Psoas muscle (tissue), 8 donors: ENCODE measurements around the gene LRP1B. TPM values are rescaled to one million over a fixed set of nuclear protein-coding genes. Genes with fewer than 3 reads are reported as not detected.

ENCODE experiments used
- ATAC-seq, 4 donors: fragments of 200-7000 bp; cut with Tn5 transposase; one replicate each; pipeline ENCODE4 v1.9.1; 2020; ENCODE audit warnings: moderate library complexity in 3 of 4, mild to moderate bottlenecking in 2 of 4
- DNase-seq, 2 donors: peaks; one replicate each; pipeline ENCODE4 v3.0.0-alpha.2; 2020
- H3K27ac ChIP-seq: fragments of 200-600 bp; one replicate; pipeline ENCODE4 v1.8.0; 2022
- H3K27me3 ChIP-seq, 3 donors: fragments of 200-600 bp in 1 of 3; one replicate each; pipeline versions ENCODE4 v1.6.1 to v1.8.0; 2013 to 2022; ENCODE audit warnings: low read length in 2 of 3, mild to moderate bottlenecking in 2 of 3, moderate library complexity in 1 of 3; ENCODE audit not compliant: insufficient read depth in 3 of 3
- H3K36me3 ChIP-seq, 2 donors: fragments of 200-600 bp in 1 of 2; one replicate each; pipeline versions ENCODE4 v1.6.1 to v1.8.0; 2013 to 2022; ENCODE audit warnings: low read depth in 1 of 2, mild to moderate bottlenecking in 1 of 2, moderate library complexity in 1 of 2; ENCODE audit not compliant: insufficient read depth in 1 of 2
- H3K4me1 ChIP-seq: fragments of 200-600 bp; one replicate; pipeline ENCODE4 v1.8.0; 2022
- H3K4me3 ChIP-seq: fragments of 200-600 bp; one replicate; pipeline ENCODE4 v1.8.0; 2022; ENCODE audit warnings: mild to moderate bottlenecking
- H3K9me3 ChIP-seq: fragments of 200-600 bp; one replicate; pipeline ENCODE4 v1.8.0; 2022
- WGBS, 3 donors: extraction: QIAGEN DNeasy Blood & Tissue Kit; methylation state at CpG; one replicate each; pipeline versions ENCODE4 v1.1.6 to v1.1.7; 2013; 5-methylcytosine and 5-hydroxymethylcytosine counted together
- intact Hi-C, 2 donors: fragments of 100-400 bp; cut with DNase I; formaldehyde crosslinking; loops; one replicate each; pipeline versions ENCODE4 v1.11.0 to v1.14.2; 2022
- polyA plus RNA-seq, 3 donors: library from polyadenylated mRNA; stranded (reverse); fragments of 200-250 nt; gene quantifications; one replicate each; pipeline ENCODE4 v1.2.3, GENCODE V29; 2013
- total RNA-seq, 4 donors: library from RNA; stranded (reverse); fragmentation: NEBNext Ultra II Directional in 2 of 4; extraction: Animal tissue kit (Norgen Biotek cat#: 25700) in 2 of 4; gene quantifications; one replicate each; pipeline versions ENCODE4 v1.2.1 to v1.2.4, GENCODE V29; 2021 to 2023
- TF ChIP-seq, protein P1 (sequence below): fragments of 200-600 bp; IDR thresholded peaks from one replicate; pipeline ENCODE4 v1.8.0; 2022; ENCODE audit warnings: antibody characterized with exemption
- donor health status: healthy with polysubstance abuse.
- donor health status: DM: no; HTN: no; CAD: no; lungs with moderate emphysema.
- donor health status: Bipolar disorder and iron deficiency.
- donor health status: healthy.
- donor health status: DM: yes; HTN: yes; CAD: no.
- donor health status: DM: no; HTN: no; CAD: no.
- donor health status: DM: no; HTN: no; CAD: no.
- donor health status: DM: yes; HTN: yes; CAD: no.

Gene LRP1B
- total and polyA plus RNA-seq, 7 donors, result 0.33 to 3.3 (median 0.95) TPM

DNA sequence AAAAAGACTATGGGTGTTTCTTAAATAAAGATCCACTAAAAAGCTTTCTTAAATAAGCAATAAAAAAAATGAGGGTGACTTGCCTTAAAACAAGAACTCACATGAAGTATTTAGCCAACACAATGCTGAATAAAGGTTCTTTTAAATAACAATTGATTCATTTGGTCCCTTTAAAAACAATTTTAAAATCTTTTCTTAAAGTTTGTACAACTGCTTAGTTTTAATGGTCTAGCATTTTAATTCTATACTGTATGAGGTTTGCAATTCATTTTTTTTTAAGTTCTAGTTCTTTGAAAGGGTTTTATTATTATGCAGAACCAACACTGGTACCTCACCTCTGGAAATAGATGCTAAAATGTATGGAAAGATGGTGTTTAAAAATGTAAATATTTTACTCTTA lies 1017.5 kb downstream of the LRP1B start:
- no peak overlapping the region for H3K4me3 ChIP-seq
- no peak for ATAC-seq
- H3K27ac ChIP-seq, result no peak overlapping the region
- H3K9me3 ChIP-seq, result no peaks in the 10 kb centered on the region
- DNase-seq, result no peak
- TF ChIP-seq, protein P1, sequence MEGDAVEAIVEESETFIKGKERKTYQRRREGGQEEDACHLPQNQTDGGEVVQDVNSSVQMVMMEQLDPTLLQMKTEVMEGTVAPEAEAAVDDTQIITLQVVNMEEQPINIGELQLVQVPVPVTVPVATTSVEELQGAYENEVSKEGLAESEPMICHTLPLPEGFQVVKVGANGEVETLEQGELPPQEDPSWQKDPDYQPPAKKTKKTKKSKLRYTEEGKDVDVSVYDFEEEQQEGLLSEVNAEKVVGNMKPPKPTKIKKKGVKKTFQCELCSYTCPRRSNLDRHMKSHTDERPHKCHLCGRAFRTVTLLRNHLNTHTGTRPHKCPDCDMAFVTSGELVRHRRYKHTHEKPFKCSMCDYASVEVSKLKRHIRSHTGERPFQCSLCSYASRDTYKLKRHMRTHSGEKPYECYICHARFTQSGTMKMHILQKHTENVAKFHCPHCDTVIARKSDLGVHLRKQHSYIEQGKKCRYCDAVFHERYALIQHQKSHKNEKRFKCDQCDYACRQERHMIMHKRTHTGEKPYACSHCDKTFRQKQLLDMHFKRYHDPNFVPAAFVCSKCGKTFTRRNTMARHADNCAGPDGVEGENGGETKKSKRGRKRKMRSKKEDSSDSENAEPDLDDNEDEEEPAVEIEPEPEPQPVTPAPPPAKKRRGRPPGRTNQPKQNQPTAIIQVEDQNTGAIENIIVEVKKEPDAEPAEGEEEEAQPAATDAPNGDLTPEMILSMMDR, result no peak
- no peaks in the 10 kb centered on the region for H3K36me3 ChIP-seq
- H3K4me1 ChIP-seq, result no peaks in the 10 kb centered on the region
- intact Hi-C loops, result no loop called here
- H3K27me3 ChIP-seq, result no peaks in the 10 kb centered on the region

DNA sequence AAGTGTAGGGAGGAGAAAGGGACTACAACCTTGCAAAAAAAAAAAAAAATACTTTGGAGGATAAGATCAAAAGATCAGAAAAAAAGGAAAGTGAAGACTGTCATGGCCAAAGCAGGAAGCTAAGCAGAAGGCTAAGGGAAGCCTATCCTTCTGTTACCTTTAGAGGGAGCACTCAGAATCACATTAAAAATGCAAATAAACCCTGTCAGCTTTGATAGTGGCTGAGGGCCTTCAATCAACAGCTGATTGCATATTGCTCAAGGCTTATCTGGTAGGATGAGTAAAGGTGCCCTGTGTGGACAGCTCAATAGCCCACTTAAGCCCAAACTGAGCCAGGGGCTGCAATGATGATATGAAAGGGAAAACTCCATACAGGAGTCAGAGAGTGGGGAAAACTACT lies 1021.2 kb downstream of the LRP1B start:
- no peak overlapping the region for H3K4me3 ChIP-seq
- DNase-seq (no peak), ATAC-seq (no peak)
- TF ChIP-seq, protein P1, result no peak
- intact Hi-C loops, result no loop called here
- no peaks in the 10 kb centered on the region for H3K27me3 ChIP-seq
- H3K27ac ChIP-seq, result no peak overlapping the region
- no peaks in the 10 kb centered on the region for H3K4me1 ChIP-seq
- no peaks in the 10 kb centered on the region for H3K36me3 ChIP-seq
- H3K9me3 ChIP-seq, result no peaks in the 10 kb centered on the region

DNA sequence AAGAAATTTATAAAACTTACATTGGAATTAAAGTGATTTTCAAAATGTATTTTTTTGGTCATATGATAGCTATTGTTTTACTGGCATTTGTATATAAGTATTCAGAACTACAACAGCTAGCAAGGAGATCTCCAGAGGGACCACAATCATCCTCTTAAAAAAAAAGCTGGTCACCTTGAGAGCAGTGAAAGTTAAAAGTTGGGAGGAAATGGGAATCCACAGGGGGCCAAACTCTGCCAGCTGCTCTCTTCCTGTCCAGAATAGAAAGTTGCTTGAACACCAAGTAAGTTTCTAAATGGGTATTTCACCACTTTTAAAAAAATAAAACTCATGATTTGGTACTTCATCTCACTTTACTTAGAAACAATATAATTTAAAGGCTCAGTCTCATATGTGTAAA lies 1025.1 kb downstream of the LRP1B start:
- Histone ChIP-seq H3K9me3 (no peaks in the 10 kb centered on the region), H3K27ac (no peak overlapping the region), H3K4me1 (no peaks in the 10 kb centered on the region), H3K27me3 (no peaks in the 10 kb centered on the region), H3K4me3 (no peak overlapping the region), H3K36me3 (no peaks in the 10 kb centered on the region)
- TF ChIP-seq, protein P1, result no peak
- ATAC-seq (no peak), DNase-seq (no peak)
- intact Hi-C loops, result no loop called here

DNA sequence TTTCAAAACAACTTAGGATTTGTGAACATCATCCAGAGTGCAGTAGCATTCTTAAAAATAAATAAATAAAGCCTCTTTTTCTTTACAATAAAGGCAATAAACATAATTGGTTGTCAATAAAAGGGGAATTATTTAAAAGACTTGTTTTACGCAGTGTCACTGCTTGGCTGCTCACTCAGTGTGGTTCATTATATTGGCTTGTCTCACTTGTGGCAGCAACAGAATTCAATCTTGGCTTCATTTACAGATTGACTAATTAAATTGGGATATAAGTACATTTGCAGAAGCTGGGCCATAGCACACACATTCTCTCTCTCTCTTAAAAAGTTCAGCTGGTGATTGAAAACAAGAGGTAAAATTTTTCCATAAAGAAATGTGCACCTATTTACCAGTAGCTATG lies 1027.6 kb downstream of the LRP1B start:
- Histone ChIP-seq H3K4me3 (no peak overlapping the region), H3K27me3 (no peaks in the 10 kb centered on the region), H3K9me3 (no peaks in the 10 kb centered on the region), H3K4me1 (no peaks in the 10 kb centered on the region), H3K36me3 (no peaks in the 10 kb centered on the region), H3K27ac (no peak overlapping the region)
- intact Hi-C loops, result no loop called here
- ATAC-seq, result no peak
- TF ChIP-seq, protein P1, result no peak
- no peak for DNase-seq
- 36 to 95% (median 84%) methylated on average over 1 of the region's 1 CpG for WGBS, 3 donors

DNA sequence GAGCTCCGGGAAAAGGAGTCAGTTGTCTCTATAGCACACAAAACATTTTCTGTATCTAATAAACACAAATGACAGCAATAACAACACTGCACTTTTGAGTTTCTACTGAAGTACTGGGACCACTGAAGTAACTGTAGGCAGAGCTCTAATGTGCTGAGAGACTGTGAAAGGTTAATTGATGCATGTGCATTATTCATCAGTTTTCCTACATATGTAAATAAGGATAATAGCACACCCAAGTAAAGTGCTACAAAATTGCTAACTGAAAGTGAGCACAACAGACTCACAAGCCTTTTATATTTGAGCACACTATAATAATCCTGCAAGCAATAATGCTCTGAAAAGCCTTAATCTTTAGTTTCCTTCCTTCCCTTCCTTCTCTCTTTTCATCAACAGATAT lies 1051.6 kb downstream of the LRP1B start:
- no peak overlapping the region for H3K4me3 ChIP-seq
- no peak for ATAC-seq
- intact Hi-C loops, result no loop called here

More for the DNA sequence above, 1051.6 kb downstream of the LRP1B start:
- Histone ChIP-seq H3K4me1 (no peaks in the 10 kb centered on the region), H3K36me3 (no peaks in the 10 kb centered on the region), H3K27me3 (no peaks in the 10 kb centered on the region), H3K27ac (no peak overlapping the region), H3K9me3 (no peaks in the 10 kb centered on the region)
- TF ChIP-seq, protein P1, result no peak
- 53 to 69% (median 60%) methylated on average over 1 of the region's 1 CpG for WGBS, 3 donors
- DNase-seq, result no peak
